SK-N-SH (cell line): Measurements from ENCODE around the gene INPP5A. TPM values are rescaled to one million over a fixed set of nuclear protein-coding genes. Genes with fewer than 3 reads are reported as not detected.

ENCODE experiments used
- CTCF ChIA-PET: fragments of 300-600, 350-600 bp; formaldehyde crosslinking; extraction: SDS; loops from one replicate; lab custom pipeline; 2021; lab: Yijun Ruan, JAX
- POLR2A ChIA-PET: fragments of 350-600 bp; sonication (Branson Sonifier 250); formaldehyde crosslinking; extraction: SDS; loops from one replicate; lab custom pipeline; 2020; ENCODE audit warnings: antibody characterized with exemption, inconsistent platforms; lab: Yijun Ruan, JAX
- DNase-seq: peaks from one replicate; pipeline ENCODE4 v3.0.0; 2012
- H2AFZ ChIP-seq: fragments of 200-600 bp; sonication (generic); 2 replicates; pipeline ENCODE4 v1.8.1; 2016; ENCODE audit warnings: antibody characterized with exemption, mild to moderate bottlenecking, low read depth
- H3F3A ChIP-seq: fragments of 200-600 bp; sonication (generic); replicated peaks from 2 replicates; pipeline ENCODE3; 2016; ENCODE audit warnings: antibody characterized with exemption, mild to moderate bottlenecking; ENCODE audit not compliant: insufficient read depth
- H3K27ac ChIP-seq, 2 experiments: fragments of 200-500 bp in 1 of 2; fragments of 200-600 bp in 1 of 2; sonication (Bioruptor generic) in 1 of 2; sonication (generic), shearing (Covaris generic) in 1 of 2; 2 replicates each; pipeline versions ENCODE4 v1.5.1 to v1.6.1; 2014 to 2016; ENCODE audit warnings: low read depth in 2 of 2, inconsistent platforms in 1 of 2, low read length in 1 of 2, mild to moderate bottlenecking in 1 of 2, mixed read lengths in 1 of 2
- H3K27me3 ChIP-seq: fragments of 200-600 bp; sonication (generic), shearing (Covaris generic); 2 replicates; pipeline ENCODE4 v1.6.1; 2016; ENCODE audit warnings: mixed run types; ENCODE audit not compliant: insufficient read depth
- H3K36me3 ChIP-seq, 2 experiments: fragments of 200-500 bp in 1 of 2; fragments of 200-600 bp in 1 of 2; sonication (Bioruptor generic) in 1 of 2; sonication (generic) in 1 of 2; replicated peaks in 1 of 2; 2 replicates each; pipeline versions ENCODE3 to v1.5.1; 2014 to 2016; ENCODE audit warnings: low read length in 1 of 2, mild to moderate bottlenecking in 1 of 2; ENCODE audit not compliant: insufficient read depth in 2 of 2, control insufficient read depth in 1 of 2
- H3K4me1 ChIP-seq, 2 experiments: fragments of 200-500 bp in 1 of 2; fragments of 200-600 bp in 1 of 2; sonication (Bioruptor generic) in 1 of 2; sonication (generic), shearing (Covaris generic) in 1 of 2; 2 replicates each; pipeline versions ENCODE4 v1.5.1 to v1.6.1; 2014 to 2016; ENCODE audit warnings: low read depth in 1 of 2, low read length in 1 of 2, mixed run types in 1 of 2; ENCODE audit not compliant: insufficient read depth in 2 of 2, control insufficient read depth in 1 of 2
- H3K4me2 ChIP-seq: fragments of 200-600 bp; sonication (generic), shearing (Covaris generic); 2 replicates; pipeline ENCODE4 v1.6.1; 2017; ENCODE audit warnings: mixed run types
- H3K4me3 ChIP-seq, 2 experiments: fragments of 200-500 bp in 1 of 2; fragments of 200-600 bp in 1 of 2; sonication (Bioruptor generic) in 1 of 2; sonication (generic), shearing (Covaris generic) in 1 of 2; 2 replicates each; pipeline versions ENCODE4 v1.5.1 to v1.8.1; 2014 to 2016; ENCODE audit warnings: low read depth in 2 of 2, inconsistent platforms in 1 of 2, low read length in 1 of 2, mild to moderate bottlenecking in 1 of 2, mixed read lengths in 1 of 2, moderate library complexity in 1 of 2
- H3K79me2 ChIP-seq: fragments of 200-600 bp; sonication (generic); 2 replicates; pipeline ENCODE4 v1.8.1; 2017; ENCODE audit warnings: mild to moderate bottlenecking; ENCODE audit not compliant: insufficient read depth
- H3K9ac ChIP-seq: fragments of 200-600 bp; sonication (generic); 2 replicates; pipeline ENCODE4 v1.6.1; 2017; ENCODE audit warnings: mixed run types
- H3K9me2 ChIP-seq: fragments of 200-600 bp; sonication (generic); 2 replicates; pipeline ENCODE4 v1.6.1; 2017; ENCODE audit warnings: mixed run types
- H3K9me3 ChIP-seq: fragments of 200-600 bp; sonication (generic); 2 replicates; pipeline ENCODE4 v1.6.1; 2017; ENCODE audit warnings: mixed run types, mild to moderate bottlenecking, moderate library complexity
- H4K20me1 ChIP-seq: fragments of 200-600 bp; sonication (generic); 2 replicates; pipeline ENCODE4 v1.6.1; 2017; ENCODE audit warnings: mild to moderate bottlenecking, mixed run types; ENCODE audit not compliant: insufficient read depth
- CHD2 ChIP-seq: fragments of 150-350 bp; IDR thresholded peaks from 2 replicates; pipeline ENCODE4 v1.6.1; 2018; ENCODE audit warnings: low read length; ENCODE audit not compliant: partially characterized antibody
- ELF1 ChIP-seq: IDR thresholded peaks from 2 replicates; pipeline ENCODE4 v1.4.0; 2012
- EZH2phosphoT487 ChIP-seq: fragments of 200-600 bp; sonication (generic); IDR thresholded peaks from 2 replicates; pipeline ENCODE4 v1.6.1; 2017; ENCODE audit warnings: low read depth, mixed run types, mild to moderate bottlenecking, antibody characterized with exemption, moderate library complexity, borderline replicate concordance
- FOSL2 ChIP-seq: IDR thresholded peaks from 2 replicates; pipeline ENCODE4 v1.4.0; 2012; ENCODE audit warnings: low read depth, mild to moderate bottlenecking, moderate library complexity, borderline replicate concordance
- FOXJ3 ChIP-seq: sonication (generic); formaldehyde crosslinking; IDR thresholded peaks from 2 replicates; pipeline ENCODE4 v1.5.1; 2020; ENCODE audit warnings: mild to moderate bottlenecking, missing genetic modification reagents
- FOXM1 ChIP-seq: IDR thresholded peaks from 2 replicates; pipeline ENCODE4 v1.4.0; 2012; ENCODE audit warnings: low read depth, mild to moderate bottlenecking
- JUND ChIP-seq: IDR thresholded peaks from 2 replicates; pipeline ENCODE4 v1.4.0; 2012
- MEF2A ChIP-seq: IDR thresholded peaks from 2 replicates; pipeline ENCODE4 v1.4.0; 2012; ENCODE audit warnings: low read depth, borderline replicate concordance
- NRF1 ChIP-seq: IDR thresholded peaks from 2 replicates; pipeline ENCODE4 v1.6.1; 2012; ENCODE audit warnings: low read depth, mild to moderate bottlenecking, low read length
- POLR2AphosphoS5 ChIP-seq: IDR thresholded peaks from 2 replicates; pipeline ENCODE4 v1.6.1; 2012; ENCODE audit warnings: low read depth, low read length
- RXRA ChIP-seq: IDR thresholded peaks from 2 replicates; pipeline ENCODE4 v1.4.0; 2012; ENCODE audit warnings: low read depth, mild to moderate bottlenecking, borderline replicate concordance
- SIN3A ChIP-seq: IDR thresholded peaks from 2 replicates; pipeline ENCODE4 v1.6.1; 2012; ENCODE audit warnings: low read depth, mild to moderate bottlenecking, low read length, moderate library complexity, borderline replicate concordance
- SMC3 ChIP-seq: IDR thresholded peaks from 2 replicates; pipeline ENCODE4 v1.6.1; 2012; ENCODE audit warnings: low read depth, low read length, improper control_type of control experiment
- TAF1 ChIP-seq: IDR thresholded peaks from 2 replicates; pipeline ENCODE4 v1.6.1; 2012; ENCODE audit warnings: low read depth, mild to moderate bottlenecking, low read length, moderate library complexity, borderline replicate concordance
- TCF12 ChIP-seq: IDR thresholded peaks from 2 replicates; pipeline ENCODE4 v1.4.0; 2012
- WGBS: methylation state at CpG from one replicate; pipeline ENCODE4 v1.1.6; 2017; ENCODE audit warnings: low lambda C conversion rate; 5-methylcytosine and 5-hydroxymethylcytosine counted together
- polyA plus RNA-seq, 3 experiments: library from polyadenylated mRNA; depleted of rRNA; stranded (reverse); fragments of >200 nt; gene quantifications; 2 replicates each; pipeline ENCODE4 v1.2.3, GENCODE V29; 2012
- TF ChIP-seq, protein P1 (sequence below): IDR thresholded peaks from 2 replicates; pipeline ENCODE4 v1.6.1; 2012; ENCODE audit warnings: mild to moderate bottlenecking, low read depth, low read length, moderate library complexity
- TF ChIP-seq, protein P2 (sequence below): IDR thresholded peaks from 2 replicates; pipeline ENCODE4; 2012
- TF ChIP-seq, protein P3 (sequence below): IDR thresholded peaks from 2 replicates; pipeline ENCODE4 v1.4.0; 2012; ENCODE audit warnings: low read depth, borderline replicate concordance
- TF ChIP-seq, protein P4 (sequence below): fragments of 150-350 bp; IDR thresholded peaks from 2 replicates; pipeline ENCODE4 v1.6.1; 2017; ENCODE audit warnings: antibody characterized with exemption, low read length, low read depth, borderline replicate concordance

INPP5A gene
- polyA plus RNA-seq, 1 of the 3 experiments (the other 2 are of a cell fraction), result 12.0 TPM

DNA sequence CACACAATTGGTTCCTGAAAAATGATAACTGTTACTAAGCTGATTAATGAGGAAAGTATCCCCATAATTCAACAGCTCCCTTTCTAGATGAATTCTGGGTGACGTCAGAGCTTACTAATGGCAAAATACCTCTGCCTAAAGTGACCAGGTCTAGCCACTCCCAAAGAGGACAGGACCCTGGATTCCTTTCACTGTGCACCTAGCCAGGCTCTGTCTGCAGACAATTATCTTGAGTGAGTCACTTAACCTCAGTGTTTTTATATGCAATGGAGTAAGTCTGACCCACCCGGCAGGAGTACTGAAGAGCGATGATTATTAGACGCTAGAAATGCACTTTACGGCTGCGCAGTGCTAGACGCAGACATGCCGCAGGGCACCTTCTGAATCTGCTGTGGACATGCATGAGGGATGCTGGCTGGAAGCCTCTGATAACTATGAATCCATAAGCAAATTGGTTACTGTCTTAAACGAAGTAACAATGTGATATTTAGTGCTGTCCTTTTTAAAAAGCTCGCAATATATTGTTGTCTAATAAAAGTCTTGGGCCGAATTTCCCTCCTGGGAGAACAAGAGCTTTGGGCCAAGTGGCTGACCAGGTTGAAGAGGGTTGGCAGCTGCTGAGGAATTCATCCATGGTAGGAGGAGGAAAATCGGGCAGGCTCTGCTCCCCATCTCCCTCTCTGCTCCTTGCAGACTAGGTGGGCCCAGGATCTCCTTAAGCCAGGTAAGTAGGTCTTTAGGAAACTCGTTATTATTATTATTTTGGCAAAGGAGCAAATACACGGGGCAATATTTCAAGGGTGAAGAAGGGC is 4.6 kb upstream of the INPP5A start (continued):
- TF ChIP-seq, protein P1, sequence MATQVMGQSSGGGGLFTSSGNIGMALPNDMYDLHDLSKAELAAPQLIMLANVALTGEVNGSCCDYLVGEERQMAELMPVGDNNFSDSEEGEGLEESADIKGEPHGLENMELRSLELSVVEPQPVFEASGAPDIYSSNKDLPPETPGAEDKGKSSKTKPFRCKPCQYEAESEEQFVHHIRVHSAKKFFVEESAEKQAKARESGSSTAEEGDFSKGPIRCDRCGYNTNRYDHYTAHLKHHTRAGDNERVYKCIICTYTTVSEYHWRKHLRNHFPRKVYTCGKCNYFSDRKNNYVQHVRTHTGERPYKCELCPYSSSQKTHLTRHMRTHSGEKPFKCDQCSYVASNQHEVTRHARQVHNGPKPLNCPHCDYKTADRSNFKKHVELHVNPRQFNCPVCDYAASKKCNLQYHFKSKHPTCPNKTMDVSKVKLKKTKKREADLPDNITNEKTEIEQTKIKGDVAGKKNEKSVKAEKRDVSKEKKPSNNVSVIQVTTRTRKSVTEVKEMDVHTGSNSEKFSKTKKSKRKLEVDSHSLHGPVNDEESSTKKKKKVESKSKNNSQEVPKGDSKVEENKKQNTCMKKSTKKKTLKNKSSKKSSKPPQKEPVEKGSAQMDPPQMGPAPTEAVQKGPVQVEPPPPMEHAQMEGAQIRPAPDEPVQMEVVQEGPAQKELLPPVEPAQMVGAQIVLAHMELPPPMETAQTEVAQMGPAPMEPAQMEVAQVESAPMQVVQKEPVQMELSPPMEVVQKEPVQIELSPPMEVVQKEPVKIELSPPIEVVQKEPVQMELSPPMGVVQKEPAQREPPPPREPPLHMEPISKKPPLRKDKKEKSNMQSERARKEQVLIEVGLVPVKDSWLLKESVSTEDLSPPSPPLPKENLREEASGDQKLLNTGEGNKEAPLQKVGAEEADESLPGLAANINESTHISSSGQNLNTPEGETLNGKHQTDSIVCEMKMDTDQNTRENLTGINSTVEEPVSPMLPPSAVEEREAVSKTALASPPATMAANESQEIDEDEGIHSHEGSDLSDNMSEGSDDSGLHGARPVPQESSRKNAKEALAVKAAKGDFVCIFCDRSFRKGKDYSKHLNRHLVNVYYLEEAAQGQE, result no peak
- no peak for TF ChIP-seq ELF1
- TF ChIP-seq POLR2AphosphoS5, result peak; percentile 30; the same call in 1 of the 2 replicates
- no peak for TF ChIP-seq EZH2phosphoT487
- TF ChIP-seq MEF2A, result no peak
- no peak for TF ChIP-seq FOXM1
- no peak for TF ChIP-seq FOXJ3 (CRISPR knock-in tag)
- TF ChIP-seq, protein P2, sequence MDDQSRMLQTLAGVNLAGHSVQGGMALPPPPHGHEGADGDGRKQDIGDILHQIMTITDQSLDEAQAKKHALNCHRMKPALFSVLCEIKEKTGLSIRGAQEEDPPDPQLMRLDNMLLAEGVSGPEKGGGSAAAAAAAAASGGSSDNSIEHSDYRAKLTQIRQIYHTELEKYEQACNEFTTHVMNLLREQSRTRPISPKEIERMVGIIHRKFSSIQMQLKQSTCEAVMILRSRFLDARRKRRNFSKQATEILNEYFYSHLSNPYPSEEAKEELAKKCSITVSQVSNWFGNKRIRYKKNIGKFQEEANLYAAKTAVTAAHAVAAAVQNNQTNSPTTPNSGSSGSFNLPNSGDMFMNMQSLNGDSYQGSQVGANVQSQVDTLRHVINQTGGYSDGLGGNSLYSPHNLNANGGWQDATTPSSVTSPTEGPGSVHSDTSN, result 0 out of 2 replicates have a peak, but pooled peaks have one; percentile 16
- peak; percentile 67; the same call in 1 of the 2 replicates for TF ChIP-seq FOSL2
- TF ChIP-seq, protein P3, sequence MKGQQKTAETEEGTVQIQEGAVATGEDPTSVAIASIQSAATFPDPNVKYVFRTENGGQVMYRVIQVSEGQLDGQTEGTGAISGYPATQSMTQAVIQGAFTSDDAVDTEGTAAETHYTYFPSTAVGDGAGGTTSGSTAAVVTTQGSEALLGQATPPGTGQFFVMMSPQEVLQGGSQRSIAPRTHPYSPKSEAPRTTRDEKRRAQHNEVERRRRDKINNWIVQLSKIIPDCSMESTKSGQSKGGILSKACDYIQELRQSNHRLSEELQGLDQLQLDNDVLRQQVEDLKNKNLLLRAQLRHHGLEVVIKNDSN, result no peak

DNA sequence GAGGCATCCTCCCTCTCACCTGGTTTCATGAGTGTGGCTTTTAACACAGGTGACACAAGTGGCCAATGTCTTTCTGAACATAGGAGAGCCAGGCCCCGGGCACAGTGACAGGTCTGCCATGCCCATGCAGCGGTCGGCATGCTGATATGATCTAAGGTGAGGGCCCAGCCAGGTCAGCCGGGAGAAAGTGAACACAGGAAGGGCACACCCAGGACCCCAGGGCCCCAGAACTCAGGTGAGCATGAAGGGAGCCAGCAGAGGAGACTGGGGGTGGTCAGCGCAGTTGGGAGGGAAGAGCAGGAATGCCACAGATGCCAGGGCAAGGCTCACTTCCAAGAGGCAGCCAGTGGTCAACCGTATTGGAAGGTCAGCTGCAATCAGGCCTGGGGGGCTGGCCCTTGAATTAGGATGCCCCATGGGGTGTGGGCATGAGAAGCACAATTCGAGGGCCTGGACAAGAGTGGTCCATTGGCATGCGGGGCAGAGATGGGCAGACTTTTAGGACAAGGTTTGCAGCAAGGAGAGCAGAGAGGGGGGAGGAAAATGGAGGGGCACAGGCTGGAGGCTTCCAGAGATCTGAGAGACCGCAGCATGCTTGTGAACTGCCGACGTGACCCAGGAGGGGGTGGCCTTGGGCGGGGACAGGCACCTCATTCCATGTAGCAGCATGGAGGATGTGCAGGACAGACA is 3.9 kb upstream of the INPP5A start:
- H3K79me2 ChIP-seq, result peaks cover 15% of the 10 kb centered on the region
- H3K36me3 ChIP-seq, result peaks cover 0 to 10% of the 10 kb centered on the region in 2 experiments
- no peak overlapping the region for H3K4me3 ChIP-seq
- peaks cover 4% of the 10 kb centered on the region; the same call in 1 of the 2 replicates for H3K9me3 ChIP-seq
- H3K27me3 ChIP-seq, result no peaks in the 10 kb centered on the region
- 0 out of 2 replicates have a peak overlapping the region, but pooled peaks have one; percentile 29 for H3K4me2 ChIP-seq
- H3K9me2 ChIP-seq, result no peaks in the 10 kb centered on the region
- peaks cover 9% of the 10 kb centered on the region for H3F3A ChIP-seq
- H3K4me1 ChIP-seq, result peaks cover 3 to 24% of the 10 kb centered on the region in 2 experiments; a peak in 2 of 4 replicates
- no peak overlapping the region for H2AFZ ChIP-seq
- no peak overlapping the region; a peak in 1 of 4 replicates for H3K27ac ChIP-seq
- H4K20me1 ChIP-seq, result no peaks in the 10 kb centered on the region
- no peak for DNase-seq
- ChIA-PET POLR2A (no interaction called here), CTCF (no interaction called here)
- 88% methylated on average over 9 of the region's 12 CpGs for WGBS
- H3K9ac ChIP-seq, result no peak overlapping the region
- TF ChIP-seq CHD2 (no peak), RXRA (no peak), TAF1 (no peak), JUND (no peak), NRF1 (no peak), POLR2AphosphoS5 (no peak), TCF12 (no peak), MEF2A (no peak), SIN3A (no peak), SMC3 (no peak)
- TF ChIP-seq, protein P4, sequence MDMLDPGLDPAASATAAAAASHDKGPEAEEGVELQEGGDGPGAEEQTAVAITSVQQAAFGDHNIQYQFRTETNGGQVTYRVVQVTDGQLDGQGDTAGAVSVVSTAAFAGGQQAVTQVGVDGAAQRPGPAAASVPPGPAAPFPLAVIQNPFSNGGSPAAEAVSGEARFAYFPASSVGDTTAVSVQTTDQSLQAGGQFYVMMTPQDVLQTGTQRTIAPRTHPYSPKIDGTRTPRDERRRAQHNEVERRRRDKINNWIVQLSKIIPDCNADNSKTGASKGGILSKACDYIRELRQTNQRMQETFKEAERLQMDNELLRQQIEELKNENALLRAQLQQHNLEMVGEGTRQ, result no peak
- TF ChIP-seq, protein P1, result no peak
